Measurements from ENCODE around the gene GBP7.
A peak's percentile ranks its signal among the peaks of the same experiment; 100 is the strongest.

GBP7 gene

DNA sequence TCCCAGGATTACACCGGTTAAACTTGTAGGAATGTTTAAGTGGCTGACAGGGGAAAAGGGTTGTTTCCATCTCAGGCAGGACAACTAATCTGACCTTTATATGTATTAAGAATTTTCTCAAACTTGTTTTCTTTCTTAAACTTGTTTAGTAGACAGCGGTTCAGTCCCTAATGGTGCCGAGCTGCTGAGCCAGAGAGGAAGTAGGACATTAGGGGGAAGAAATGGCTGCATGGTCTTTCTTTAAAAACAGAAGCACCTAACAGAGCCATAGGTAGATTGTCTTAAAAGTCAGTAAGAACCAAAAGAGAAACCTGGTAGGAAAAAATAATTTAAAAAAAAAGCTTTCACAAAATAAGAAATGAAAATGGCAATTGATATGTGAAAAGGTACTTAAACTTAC, 19.7 kb upstream of the GBP7 start:
- peak overlapping the region; percentile 67 for H3K27ac Mint-ChIP-seq
- ATAC-seq (replicated peaks) (peak; percentile 41 to 54), DNase-seq (no peak)
- H3K4me3 Mint-ChIP-seq, result peak overlapping the region; percentile 7 to 15
- peaks cover 5 to 13% of the 10 kb centered on the region in 2 donors for H3K36me3 Mint-ChIP-seq
- no peaks in the 10 kb centered on the region for H3K27me3 Mint-ChIP-seq
- no peaks in the 10 kb centered on the region for H3K9me3 Mint-ChIP-seq
- H3K4me1 Mint-ChIP-seq, result peaks cover 27 to 41% of the 10 kb centered on the region in 2 donors

DNA sequence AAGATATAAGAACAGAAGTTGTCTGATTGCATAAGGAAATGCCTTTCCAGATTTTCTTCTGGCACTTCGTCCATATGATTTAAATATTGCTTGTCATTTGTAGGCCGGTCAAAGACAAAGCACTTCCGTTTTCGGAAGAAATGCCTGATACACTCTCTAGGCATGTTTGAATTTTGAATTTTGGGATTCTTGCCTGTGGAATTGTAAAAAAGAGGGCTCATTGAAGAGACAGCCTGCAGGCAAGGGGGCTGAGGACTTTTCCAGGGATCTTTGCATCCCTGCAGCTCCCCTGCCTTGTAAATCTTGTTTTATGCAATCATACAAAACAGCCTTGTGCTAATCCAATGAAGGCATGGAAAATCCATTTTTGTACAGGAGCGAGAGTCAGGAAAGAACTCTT, 15.5 kb upstream of the GBP7 start:
- H3K4me3 Mint-ChIP-seq, result no peak overlapping the region
- no peaks in the 10 kb centered on the region for H3K27me3 Mint-ChIP-seq
- DNase-seq (no peak), ATAC-seq (replicated peaks) (no peak)
- H3K4me1 Mint-ChIP-seq, result peaks cover 8 to 12% of the 10 kb centered on the region in 2 donors
- no peaks in the 10 kb centered on the region for H3K9me3 Mint-ChIP-seq
- no peak overlapping the region for H3K27ac Mint-ChIP-seq
- H3K36me3 Mint-ChIP-seq, result peaks cover 19 to 35% of the 10 kb centered on the region in 2 donors

DNA sequence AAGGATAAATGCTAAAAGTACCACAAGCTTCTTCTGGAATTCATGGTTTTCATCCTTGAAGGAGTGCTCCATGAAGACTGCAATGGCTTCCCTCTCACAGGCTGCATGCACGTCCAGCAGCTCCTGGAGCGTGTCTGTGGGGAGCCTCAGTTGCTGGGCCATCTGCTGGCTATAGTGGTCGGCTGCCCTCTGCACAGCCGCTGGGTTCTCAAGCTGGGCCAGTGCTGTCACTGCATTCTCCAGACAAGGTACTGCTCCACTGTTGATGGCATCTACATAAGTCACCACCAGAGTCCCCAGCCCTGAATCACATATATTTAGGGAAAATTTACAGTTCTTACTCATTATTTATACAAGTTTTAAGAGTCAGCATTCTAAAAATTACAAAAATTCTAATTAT, 14.2 kb upstream of the GBP7 start:
- no peak overlapping the region for H3K4me3 Mint-ChIP-seq
- no peak for DNase-seq
- H3K4me1 Mint-ChIP-seq, result peaks cover 1 to 5% of the 10 kb centered on the region in 2 donors
- no peak for ATAC-seq (replicated peaks)
- H3K27ac Mint-ChIP-seq, result no peak overlapping the region
- H3K27me3 Mint-ChIP-seq, result no peaks in the 10 kb centered on the region
- no peaks in the 10 kb centered on the region for H3K9me3 Mint-ChIP-seq
- peaks cover 25 to 44% of the 10 kb centered on the region in 2 donors for H3K36me3 Mint-ChIP-seq

DNA sequence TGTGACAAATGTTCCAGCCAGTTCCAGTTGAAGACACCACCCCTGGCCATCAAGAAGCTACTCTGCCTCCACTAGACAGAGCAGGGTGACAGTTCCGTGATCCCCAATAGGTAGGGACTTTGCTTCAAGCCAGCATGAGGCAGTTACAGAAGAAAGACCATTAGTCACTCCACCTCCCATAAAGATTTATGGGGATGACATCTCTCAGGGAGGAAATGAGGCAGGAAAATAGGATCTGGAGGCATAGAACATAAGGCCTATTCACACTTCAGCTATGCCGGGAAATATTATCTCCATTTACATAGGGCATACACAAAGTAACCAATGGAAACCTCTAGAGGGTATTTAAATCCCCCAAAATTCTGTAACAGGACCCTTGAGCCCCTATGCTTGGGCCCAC, 3.5 kb upstream of the GBP7 start:
- Mint-ChIP-seq H3K36me3 (peaks cover 21 to 29% of the 10 kb centered on the region in 2 donors), H3K4me3 (no peak overlapping the region), H3K27me3 (no peaks in the 10 kb centered on the region), H3K9me3 (peaks cover 2 to 5% of the 10 kb centered on the region in 2 donors), H3K4me1 (no peaks in the 10 kb centered on the region), H3K27ac (no peak overlapping the region)
- ATAC-seq (replicated peaks), result no peak
- no peak for DNase-seq

DNA sequence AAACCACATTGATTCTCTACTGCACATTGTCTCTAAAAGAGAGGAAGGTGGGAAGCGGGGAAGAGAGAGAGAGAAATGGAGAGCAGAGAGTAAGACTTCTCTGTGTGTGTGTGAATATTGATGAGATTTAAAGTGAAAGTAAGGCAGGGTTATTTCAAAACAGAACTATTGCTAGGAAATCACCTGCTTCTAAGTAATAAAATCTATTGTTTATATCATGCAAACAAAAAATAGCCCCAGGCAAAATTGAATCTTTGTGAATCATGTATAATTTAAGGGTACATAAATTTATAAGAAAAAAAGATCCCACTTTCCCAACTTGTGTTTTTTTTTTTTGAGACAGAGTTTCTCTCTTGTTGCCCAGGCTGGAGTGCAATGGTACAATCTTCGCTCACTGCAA, 1.2 kb upstream of the GBP7 start:
- DNase-seq (no peak), ATAC-seq (replicated peaks) (no peak)
- Mint-ChIP-seq H3K27me3 (no peaks in the 10 kb centered on the region), H3K9me3 (no peaks in the 10 kb centered on the region), H3K4me3 (no peak overlapping the region), H3K36me3 (peaks cover 2 to 8% of the 10 kb centered on the region in 2 donors), H3K27ac (no peak overlapping the region), H3K4me1 (no peaks in the 10 kb centered on the region)

DNA sequence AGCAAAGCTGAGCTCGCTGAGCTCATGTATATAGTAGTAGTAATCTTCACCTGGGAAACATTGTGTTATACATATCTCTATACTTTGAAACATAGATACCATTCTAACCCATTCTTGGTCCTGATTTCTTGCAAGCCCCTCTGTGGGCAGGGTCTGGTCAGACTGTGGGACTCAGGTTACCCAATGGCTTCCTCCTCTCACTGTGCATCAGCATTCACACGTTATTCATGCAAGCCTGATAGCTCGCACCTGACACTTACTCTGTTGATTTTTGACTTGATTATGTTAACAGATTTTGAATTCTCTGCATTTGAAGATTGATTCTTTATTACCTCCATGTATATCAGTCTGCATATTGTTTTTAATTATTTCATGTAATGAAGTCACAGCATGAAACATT, 1.3 kb downstream of the GBP7 start:
- Mint-ChIP-seq H3K36me3 (no peaks in the 10 kb centered on the region), H3K9me3 (no peaks in the 10 kb centered on the region), H3K4me1 (peaks cover 3 to 5% of the 10 kb centered on the region in 2 donors), H3K27ac (no peak overlapping the region), H3K27me3 (no peaks in the 10 kb centered on the region), H3K4me3 (no peak overlapping the region)
- ATAC-seq (replicated peaks) (no peak), DNase-seq (no peak)

DNA sequence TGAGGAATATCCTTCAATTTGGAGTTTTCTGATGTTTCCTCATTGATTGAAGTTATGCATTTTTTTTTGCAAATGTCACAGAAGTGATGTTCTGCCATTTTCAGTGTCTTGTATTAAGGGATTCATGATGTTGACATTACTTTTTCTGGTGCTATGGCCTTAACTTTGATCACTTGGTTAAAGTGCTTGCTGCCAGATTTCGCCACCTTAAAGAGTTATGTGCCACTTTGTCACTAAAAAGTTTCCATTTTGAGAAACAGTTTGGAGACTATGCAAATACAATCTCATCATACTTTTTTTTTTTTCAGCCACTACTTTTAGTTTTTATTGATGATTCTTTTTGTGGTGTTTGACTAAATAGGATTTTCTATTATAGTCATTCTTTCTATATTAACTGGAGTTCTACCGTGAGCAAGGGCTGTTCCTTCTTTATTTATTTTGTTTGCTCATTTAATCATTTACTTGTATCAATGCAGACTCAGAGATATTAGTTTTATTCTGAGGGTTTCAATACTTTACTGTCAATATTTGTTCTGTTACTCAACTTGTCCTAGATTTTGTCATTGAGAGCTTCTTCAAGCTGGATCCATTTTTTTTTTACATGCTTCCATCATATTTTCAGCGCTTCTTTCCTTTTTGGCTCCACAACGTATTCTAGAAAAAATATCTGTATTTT, 3.2 kb downstream of the GBP7 start:
- no peak overlapping the region for H3K4me3 Mint-ChIP-seq
- peaks cover 3 to 5% of the 10 kb centered on the region in 2 donors for H3K4me1 Mint-ChIP-seq
- ATAC-seq (replicated peaks) (no peak), DNase-seq (no peak)
- H3K27ac Mint-ChIP-seq, result no peak overlapping the region
- H3K36me3 Mint-ChIP-seq, result no peaks in the 10 kb centered on the region
- H3K9me3 Mint-ChIP-seq, result no peaks in the 10 kb centered on the region
- no peaks in the 10 kb centered on the region for H3K27me3 Mint-ChIP-seq

DNA sequence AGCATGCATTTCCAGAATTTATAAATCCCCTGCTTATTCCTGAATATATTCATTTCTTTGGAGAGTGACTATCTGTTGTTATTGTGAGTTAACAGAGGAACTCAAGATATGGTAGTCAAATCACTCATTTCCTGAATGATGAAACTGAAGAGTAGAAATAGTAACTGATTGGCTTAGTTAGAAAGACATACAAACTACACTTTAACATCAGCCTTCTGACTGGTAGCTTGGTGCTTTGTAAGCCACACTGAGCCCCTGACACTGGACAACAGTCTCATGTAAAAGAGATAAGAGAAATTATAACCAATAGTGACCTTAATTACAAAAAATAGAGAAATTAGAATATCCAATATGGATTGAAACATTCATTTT, 4.8 kb downstream of the GBP7 start:
- Mint-ChIP-seq H3K27ac (peak overlapping the region; percentile 6), H3K27me3 (no peaks in the 10 kb centered on the region), H3K4me1 (peaks cover 3 to 5% of the 10 kb centered on the region in 2 donors), H3K4me3 (no peak overlapping the region), H3K9me3 (no peaks in the 10 kb centered on the region), H3K36me3 (no peaks in the 10 kb centered on the region)
- ATAC-seq (replicated peaks) (no peak), DNase-seq (no peak)

DNA sequence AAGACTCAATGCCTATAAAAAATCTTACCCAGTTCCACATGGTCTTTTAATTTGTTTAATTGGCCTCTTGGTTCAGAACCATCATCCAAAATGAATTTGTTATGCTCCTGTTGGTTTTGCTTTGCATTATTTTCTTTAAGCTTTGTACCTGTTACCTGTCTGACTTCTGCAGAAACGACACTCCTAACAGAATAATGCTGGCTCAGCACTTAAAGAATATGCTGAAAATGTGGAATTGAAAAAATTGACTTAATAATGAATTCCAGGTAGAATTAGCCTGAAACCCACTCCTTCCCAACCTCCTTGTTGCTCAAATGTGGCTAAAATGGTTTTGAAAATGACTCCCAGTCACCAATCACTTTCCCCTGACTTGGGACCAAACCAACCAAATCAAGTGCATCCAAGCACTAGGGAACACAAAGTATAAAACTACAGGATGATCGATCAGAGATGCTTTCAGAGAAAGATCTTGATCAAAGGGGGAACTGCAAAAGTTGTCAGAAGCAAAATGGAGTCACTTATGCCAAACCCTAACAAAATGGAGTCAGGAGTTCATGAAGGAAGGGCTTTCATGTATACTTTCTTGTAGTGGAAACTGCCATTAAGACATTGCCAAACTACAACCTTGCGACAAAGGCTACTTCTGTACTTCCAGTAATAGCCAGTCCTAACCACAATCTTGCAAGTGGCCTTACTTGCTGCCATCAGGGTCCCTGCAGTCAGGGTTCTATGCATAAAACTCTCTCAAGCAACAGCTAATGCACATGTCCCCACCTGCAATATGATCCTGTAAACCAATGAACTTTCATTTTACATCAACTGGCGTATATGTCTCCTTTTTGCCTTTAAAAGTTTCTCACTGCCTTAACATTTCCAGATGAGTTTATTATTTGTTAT, 5.4 kb downstream of the GBP7 start:
- Mint-ChIP-seq H3K4me3 (no peak overlapping the region), H3K27me3 (no peaks in the 10 kb centered on the region), H3K9me3 (no peaks in the 10 kb centered on the region), H3K4me1 (peaks cover 3 to 5% of the 10 kb centered on the region in 2 donors), H3K36me3 (no peaks in the 10 kb centered on the region), H3K27ac (no peak overlapping the region)
- DNase-seq (no peak), ATAC-seq (replicated peaks) (no peak)

DNA sequence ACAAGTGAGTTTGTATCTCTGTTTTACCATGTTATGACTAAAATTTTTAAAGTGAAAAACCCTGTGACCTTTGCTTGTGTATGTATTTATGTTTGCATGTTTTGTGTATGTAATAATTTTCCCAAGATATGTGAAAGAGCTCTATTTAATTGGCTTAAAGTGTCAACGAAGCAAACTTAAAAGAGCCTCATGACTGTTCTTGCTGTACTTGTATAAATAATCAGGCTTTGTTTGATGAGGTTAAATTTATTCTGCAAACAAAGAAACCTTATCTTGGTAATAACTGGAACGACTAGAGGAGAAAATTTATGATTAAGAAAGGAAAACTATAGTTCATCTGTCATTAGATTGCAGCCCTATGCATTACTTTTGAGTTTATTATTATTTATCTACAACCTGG, 6.6 kb downstream of the GBP7 start:
- no peak overlapping the region for H3K27ac Mint-ChIP-seq
- H3K36me3 Mint-ChIP-seq, result no peaks in the 10 kb centered on the region
- H3K4me3 Mint-ChIP-seq, result no peak overlapping the region
- H3K27me3 Mint-ChIP-seq, result no peaks in the 10 kb centered on the region
- peaks cover 3 to 5% of the 10 kb centered on the region in 2 donors for H3K4me1 Mint-ChIP-seq
- ATAC-seq (replicated peaks), result no peak
- no peak for DNase-seq
- no peaks in the 10 kb centered on the region for H3K9me3 Mint-ChIP-seq

DNA sequence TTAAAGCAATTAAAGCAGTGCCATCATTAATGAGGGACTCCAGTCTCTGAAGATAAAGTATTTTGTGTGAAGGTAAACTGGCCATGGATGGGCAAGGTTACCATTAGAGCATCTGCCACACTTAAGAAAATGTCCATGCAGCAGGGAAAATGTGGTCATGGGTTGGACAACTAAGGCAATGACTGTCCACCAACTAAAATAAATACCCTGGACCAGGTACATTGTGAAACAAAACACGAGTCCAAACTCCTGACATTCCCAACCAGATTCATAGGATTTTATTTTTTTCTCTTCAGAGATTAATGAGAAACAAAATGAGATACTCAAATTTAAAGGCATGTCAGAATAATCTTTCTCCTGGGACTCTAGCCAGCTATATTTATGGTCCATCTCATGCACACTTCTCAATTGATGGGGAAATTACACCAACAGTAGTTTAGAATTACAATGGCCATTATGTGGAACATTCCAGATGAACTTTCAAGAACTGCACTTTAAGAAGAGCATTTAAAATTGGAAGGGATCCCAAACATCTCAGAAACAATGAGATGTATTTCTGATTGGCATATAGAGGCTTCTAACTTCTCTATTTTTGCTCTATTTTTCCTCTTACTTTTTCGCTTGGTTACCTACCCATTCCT, 8.1 kb downstream of the GBP7 start:
- H3K27me3 Mint-ChIP-seq, result no peaks in the 10 kb centered on the region
- H3K9me3 Mint-ChIP-seq, result no peaks in the 10 kb centered on the region
- DNase-seq (no peak), ATAC-seq (replicated peaks) (no peak)
- no peak overlapping the region for H3K27ac Mint-ChIP-seq
- peaks cover 3 to 5% of the 10 kb centered on the region in 2 donors for H3K4me1 Mint-ChIP-seq
- H3K36me3 Mint-ChIP-seq, result no peaks in the 10 kb centered on the region
- no peak overlapping the region for H3K4me3 Mint-ChIP-seq

DNA sequence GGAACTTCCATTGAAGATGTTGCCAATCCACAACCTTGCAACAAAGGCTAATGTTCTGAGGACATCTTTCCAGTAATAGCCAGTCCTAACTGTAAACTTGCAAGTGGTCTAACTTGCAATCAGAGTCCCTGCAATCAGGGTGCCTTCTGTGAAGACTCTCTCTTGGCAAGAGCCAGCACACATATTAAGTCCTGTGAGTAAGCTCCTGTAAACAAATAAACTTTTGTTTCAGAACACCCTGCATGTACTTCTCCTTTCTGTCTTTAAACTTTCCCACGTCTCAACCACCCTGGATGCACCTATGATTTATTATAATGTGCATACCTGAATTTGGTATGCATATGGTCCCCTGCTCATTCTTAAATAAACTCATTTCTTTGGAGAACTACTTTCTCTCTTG, 9.1 kb downstream of the GBP7 start:
- peaks cover 0 to under 1% of the 10 kb centered on the region in 2 donors for H3K9me3 Mint-ChIP-seq
- H3K27me3 Mint-ChIP-seq, result no peaks in the 10 kb centered on the region
- DNase-seq, result no peak
- no peak for ATAC-seq (replicated peaks)
- peaks cover 5 to 6% of the 10 kb centered on the region in 2 donors for H3K4me1 Mint-ChIP-seq
- no peaks in the 10 kb centered on the region for H3K36me3 Mint-ChIP-seq
- H3K4me3 Mint-ChIP-seq, result no peak overlapping the region
- H3K27ac Mint-ChIP-seq, result no peak overlapping the region

DNA sequence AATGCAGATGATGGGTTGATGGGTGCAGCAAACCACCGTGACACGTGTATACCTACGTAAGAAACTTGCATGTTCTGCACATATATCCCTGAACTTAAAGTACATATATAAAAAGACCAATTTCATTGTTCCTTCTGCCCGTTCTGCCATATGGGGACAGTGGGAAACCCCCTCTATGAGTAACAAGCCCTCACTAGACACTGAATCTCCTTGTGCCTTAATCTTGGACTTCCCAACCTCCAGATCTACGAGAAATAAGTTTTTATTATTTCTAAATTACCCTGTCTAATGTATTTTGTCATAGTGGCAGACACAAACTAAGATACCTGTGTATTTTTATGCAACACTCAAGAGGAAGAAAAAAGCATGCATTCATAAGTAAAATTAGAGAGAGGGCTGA, 10.0 kb downstream of the GBP7 start:
- no peak overlapping the region for H3K27ac Mint-ChIP-seq
- peaks cover 6 to 7% of the 10 kb centered on the region in 2 donors for H3K9me3 Mint-ChIP-seq
- no peaks in the 10 kb centered on the region for H3K36me3 Mint-ChIP-seq
- peaks cover 1 to 3% of the 10 kb centered on the region in 2 donors for H3K4me1 Mint-ChIP-seq
- H3K4me3 Mint-ChIP-seq, result no peak overlapping the region
- no peak for ATAC-seq (replicated peaks)
- H3K27me3 Mint-ChIP-seq, result no peaks in the 10 kb centered on the region
- DNase-seq, result no peak

DNA sequence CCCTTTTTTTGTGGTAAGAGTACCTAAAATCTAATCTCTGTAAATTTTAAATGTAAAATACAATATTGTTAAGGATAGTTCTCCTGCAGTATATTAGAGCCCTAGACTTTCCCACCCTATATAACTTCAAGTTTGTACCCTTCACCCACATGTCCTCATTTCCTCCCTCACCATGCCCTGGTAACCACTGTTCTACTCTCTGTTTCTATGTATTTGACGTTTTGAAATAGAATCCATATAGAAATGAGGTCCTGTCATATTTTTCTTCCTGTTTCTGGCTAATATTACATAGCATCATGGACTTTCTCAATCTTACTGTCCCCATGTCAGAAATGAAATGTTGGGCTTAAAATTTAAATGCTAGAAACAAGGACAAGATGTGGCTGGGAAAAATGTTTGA, 24.8 kb downstream of the GBP7 start:
- H3K27ac Mint-ChIP-seq, result no peak overlapping the region
- no peaks in the 10 kb centered on the region for H3K27me3 Mint-ChIP-seq
- H3K36me3 Mint-ChIP-seq, result peaks cover 0 to 5% of the 10 kb centered on the region in 2 donors
- H3K9me3 Mint-ChIP-seq, result peaks cover 0 to 2% of the 10 kb centered on the region in 2 donors
- ATAC-seq (replicated peaks) (no peak), DNase-seq (no peak)
- H3K4me3 Mint-ChIP-seq, result no peak overlapping the region
- no peaks in the 10 kb centered on the region for H3K4me1 Mint-ChIP-seq

DNA sequence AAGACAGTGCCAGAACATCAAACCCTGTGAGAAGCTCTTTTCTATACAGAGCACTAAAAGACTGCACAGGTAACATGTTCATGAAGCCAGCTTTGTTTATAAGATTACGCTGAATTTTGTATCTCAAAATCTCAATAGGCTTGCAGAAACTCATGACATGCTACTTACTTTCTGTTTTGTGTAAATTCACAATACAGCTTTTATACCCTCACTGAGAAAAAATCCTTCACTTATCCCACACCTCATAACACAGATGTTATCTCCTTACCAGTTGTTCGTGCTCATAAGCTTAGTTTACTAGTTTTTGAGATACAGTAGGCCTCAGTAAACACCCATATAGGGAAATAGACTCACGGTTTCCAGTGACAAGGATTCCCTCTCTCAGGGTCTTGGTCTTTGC, 25.8 kb downstream of the GBP7 start:
- H3K27me3 Mint-ChIP-seq, result no peaks in the 10 kb centered on the region
- DNase-seq (no peak), ATAC-seq (replicated peaks) (no peak)
- H3K27ac Mint-ChIP-seq, result no peak overlapping the region
- H3K9me3 Mint-ChIP-seq, result no peaks in the 10 kb centered on the region
- no peak overlapping the region for H3K4me3 Mint-ChIP-seq
- no peaks in the 10 kb centered on the region for H3K36me3 Mint-ChIP-seq
- no peaks in the 10 kb centered on the region for H3K4me1 Mint-ChIP-seq
